HG03442 (cell line): ENCODE measurements around the gene FGF3.

Experiments
- ATAC-seq: cut with Tn5 transposase; IDR thresholded peaks from one replicate; pipeline ENCODE4 v1.9.1; 2021; ENCODE audit warnings: mild to moderate bottlenecking, moderate library complexity; ENCODE audit not compliant: unreplicated experiment

Gene FGF3

DNA sequence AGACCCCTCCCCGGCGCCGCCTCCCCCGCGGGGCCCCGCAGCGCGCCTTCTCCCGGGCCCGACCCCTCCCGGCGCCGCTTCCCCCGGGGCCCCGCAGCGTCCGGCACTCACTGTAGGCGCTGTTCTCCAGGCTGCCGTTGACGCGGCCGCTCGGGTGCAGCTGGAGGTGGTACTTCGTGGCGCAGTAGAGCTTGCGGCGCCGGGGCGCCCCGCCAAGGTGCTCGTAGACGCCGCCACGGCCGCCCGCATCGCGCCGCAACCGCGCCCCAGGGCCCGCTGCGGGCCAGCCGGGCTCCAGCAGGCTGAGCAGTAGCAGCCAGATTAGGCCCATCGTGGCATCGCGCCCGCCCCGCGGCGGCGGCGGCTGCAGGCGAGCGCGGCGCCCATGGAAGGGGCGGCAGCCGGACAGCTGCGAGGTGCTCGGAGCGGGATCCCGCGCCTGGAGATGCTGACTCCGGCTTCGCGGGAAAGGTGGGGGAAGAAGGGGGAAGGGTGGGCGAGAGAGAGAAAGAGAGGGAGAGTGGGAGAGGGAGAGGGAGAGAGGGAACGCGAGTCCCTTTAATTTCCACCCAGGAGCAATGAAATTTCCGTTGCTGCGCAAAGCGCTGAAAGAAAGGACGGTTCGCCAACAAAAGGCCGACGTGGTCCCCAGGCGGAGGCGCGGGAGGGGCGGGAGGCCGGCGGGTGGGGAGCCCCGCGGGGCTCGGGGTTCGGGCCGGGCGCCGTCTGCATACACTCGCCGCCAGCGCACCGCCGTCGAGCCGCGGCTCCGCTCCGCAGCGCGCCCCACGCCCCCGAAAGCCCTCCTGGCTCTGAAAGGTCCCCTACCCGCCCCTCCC is at the start of gene FGF3:
TSS of gene FGF3 (minus strand) at position 814 of the 839 bp plus-strand sequence. CDS start at position 331, 483 bp downstream.
- ATAC-seq = no peak

DNA sequence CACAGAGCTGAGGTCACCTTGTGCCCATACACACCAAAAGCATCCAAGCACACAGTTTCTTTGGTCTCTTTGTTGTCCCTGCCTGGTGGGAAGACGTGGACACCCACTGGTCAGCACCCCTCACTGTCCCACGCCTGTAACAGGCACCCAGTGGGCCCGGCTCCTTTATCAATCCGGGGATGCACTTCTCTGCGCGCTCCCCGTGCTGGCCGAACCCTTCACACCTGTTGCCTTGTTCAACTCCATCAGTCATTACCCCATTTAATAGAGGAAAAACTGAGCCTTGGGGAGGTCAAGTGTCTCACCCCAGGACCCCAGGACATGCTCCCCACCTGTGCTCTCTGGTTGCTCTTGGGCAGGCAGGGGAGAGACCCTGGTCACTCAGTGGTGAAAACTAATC is 49.7 kb upstream of the FGF3 start:
- no peak for ATAC-seq

DNA sequence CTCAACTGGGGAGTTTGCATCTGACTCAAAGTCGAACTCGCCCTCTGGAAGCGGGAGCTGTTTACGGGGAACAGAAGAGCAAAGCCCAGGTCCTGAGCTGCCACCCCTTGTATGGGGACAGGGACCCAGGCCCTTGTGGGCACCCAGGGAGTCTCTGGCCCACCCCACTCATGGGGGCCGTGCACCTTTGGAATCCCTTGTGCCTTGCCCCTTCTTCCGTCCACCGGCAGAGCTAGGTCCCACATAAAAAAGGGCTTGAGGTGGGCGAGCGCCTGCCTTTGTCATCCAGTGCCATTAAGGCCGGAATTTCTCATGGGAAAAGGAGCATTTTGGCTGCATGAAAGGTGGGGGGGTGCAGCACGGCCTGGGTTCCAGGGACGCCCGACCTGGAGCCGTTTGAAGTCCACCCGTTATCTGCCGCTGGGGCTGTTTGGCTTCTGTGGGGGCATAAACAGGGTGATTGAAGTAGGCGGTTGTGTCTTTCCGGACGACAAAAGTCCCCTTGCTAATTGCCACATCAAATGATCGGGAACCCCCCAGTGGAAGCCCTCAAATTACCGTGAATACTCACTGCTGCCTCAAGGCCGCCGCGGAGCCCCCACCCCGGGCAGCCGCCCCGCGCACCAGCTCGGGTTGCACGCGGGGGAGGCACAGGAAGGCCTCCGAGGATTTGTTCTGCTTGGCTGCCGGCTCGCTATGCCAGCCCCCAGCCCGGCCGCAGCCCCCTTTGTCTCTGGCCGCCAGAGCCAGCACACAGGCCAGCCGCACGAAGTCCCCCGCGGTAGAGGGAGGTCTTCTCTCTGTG is 49.0 kb upstream of the FGF3 start:
- no peak for ATAC-seq

DNA sequence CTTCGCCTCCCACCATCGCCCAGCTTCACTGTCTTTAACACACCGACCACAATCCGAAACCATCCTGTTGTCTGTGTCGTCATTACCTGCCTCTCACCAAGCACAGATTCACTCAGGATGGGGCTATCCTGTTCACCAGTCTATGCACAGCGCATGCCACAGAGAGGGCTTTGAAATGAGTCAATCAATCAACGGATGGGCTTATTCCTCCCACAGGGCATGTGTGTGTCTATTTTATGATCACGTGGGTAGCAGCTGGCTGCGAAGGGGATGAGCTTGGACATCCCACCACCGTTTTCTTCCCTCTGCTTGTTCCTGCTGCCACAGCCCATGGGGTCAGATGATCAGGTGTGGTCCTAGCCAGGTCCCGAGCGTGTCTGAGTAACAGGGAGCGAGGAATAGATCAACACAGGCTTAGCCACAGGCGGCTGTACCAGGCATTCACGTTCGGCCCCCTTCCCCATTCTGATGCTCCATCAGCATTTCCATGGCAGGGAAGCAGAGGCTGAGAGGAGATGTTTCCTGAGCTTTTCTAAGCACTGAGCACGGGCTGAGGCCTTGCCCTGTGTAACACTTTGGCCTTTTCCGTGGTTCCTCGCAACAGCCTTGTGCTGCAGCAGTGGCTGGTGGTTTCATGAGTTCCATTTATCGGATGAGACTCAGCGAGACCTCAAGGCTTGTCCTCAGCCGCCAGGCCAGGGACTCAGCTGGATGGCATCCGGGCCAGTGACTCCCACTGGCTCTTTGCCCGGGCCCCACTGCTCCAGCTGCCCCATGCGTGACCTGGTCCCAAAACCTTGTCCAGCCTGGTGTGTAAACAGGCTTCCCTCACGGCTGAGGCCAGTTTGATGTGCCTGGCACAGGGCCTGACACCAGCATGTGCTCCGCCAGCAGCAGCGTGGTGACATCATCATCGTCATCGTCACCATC is 48.1 kb upstream of the FGF3 start:
- ATAC-seq = no peak

DNA sequence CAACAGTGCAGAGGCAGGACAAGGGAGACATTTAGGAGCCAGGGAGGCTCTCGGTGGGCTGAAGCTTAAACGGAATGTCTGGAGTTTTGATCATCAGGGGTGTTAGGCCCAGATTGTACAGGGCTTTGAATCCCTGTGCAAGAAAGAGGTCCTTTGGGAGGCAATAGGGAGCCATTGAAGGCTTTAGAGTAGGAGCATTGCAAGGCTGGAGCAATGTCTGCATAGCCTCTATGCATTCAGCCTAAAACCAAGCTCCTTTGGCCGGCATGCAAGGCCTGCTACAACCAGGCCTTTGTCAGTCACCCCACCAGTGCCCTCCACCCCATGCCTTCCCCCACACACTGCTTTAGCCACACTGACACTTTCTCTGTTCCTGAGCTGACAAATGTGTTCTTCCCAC is 47.4 kb upstream of the FGF3 start:
- ATAC-seq = no peak

DNA sequence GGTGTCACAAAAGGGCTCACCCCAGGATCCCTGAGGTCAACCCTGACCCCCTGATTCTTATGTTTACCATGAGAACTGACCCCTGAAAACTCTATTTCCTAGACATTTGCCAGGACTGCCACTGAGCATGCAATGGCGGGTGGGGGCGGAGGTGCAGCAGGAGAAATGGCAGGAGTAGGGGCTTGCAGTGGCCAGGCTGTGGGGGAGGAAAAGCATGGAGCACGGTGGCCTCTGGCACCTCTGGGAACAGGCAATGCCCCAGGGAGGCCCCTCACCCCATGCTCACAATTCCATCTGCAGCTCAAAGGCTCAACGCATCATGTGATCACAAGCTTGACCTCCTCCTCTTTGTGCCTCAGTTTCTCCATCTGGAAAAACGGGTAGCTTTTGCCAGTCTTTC is 46.5 kb upstream of the FGF3 start:
- ATAC-seq = no peak

DNA sequence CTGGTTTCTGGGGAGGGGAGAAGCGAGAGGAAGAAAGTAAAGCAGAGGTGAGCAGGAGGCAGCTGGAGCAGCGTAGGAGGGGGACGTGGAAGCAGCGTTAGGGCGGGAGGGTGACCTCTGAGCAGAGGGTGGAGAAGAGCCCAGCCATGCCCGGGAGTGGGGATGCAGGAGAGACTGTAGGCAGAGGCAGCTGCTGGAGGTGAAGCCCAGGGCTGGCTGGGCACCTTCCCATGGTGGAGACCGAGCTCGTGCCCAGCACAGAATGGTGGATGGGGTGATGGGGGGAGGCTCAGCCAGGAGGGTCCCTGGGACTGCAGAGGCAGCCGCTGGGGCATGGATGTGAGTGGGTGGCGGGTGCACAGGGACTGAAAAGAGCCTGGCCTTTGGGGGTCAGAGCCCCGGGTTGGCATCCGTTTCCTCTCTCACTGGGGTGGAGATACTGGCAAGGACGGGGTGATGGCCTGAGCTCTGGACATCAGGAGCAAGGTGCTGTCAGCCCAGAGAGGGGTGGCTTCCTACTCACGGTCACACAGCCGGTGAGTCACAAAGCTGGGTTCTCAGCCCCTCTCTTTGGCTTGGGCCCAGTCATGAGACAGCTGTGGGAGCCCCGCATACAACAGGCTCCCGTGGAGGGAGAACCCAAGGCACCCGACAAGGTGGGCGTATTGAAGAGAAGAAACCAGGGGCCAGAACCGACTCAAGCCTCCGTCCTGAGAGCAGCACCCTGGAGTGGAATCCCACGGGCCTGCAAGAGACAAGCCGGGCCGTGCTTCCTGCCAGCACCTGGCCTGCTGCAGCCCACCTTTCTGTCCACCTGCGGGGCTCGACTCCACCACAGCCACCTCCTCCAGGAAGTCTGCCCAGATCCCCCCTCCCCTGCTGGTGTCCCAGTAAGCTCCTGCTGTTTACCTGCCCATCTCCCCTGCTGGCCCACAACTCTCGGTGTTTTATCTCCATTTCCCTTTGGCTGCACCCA is 45.8 kb upstream of the FGF3 start:
- ATAC-seq = no peak

DNA sequence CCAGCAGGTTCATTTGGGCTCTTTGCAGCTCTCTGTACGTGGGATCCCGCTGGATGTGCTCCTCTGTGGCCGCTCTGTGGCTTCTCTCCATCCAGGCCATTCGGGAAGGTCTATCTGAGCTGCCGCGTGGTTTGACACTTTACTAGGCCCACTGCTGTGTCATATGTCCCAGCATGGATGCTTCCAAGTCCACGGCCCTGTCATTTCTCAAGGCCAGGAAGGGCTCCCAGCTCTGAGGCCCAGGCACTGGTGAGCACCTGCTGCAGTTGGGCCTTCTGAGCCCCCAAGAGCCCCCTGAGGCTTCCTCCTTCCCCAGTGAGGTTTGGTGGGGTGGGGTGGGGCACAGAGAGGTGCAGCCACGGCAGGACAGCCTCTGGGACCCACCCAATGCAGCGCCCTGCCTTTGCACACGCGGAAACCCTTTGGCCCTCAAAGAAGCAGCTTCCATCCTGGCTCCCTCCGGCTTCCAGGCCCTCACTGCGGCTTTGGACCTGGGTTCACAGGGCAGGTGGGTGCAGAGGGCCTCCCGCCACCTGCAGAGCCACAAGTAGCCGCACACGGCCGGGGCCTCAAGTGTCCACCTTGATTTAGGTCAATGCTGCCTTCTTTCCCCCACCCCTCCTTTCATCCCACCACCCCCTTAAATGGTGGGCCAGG is 44.5 kb upstream of the FGF3 start:
- no peak for ATAC-seq

DNA sequence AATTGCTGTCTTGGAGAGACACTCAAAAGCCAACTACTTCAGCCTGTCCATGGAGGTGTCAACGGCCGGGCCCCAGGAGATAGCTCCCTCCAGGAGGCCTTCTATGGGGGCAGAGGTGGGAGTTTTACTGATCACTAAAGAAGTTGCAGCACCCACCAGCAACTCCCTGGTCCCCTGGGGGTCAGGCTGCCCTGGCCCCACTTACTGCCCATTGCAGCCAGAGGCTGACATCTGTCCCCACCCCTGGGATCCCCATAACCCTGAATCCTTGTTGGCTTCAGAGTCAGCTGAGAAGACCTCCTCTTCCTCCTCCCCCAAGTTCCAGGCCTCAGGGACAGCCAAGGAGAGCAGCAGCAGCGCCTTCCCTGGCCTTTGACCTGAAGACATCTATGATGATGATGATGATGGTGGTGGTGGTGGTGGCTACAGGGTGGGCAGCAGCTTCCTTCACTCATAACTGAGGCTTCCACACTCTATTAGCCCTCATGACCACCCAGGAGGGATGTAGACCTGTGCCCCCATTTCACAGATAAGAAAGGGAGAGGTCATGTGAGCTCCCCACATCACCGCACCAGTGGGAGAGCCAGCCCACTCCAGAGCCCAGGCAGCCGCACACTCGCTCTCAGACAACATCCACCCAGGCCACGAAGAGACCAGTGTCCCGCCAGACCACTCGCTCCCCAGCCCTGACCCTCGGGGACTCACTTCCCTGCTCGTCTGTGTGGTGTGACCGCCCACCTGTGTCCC is 43.8 kb upstream of the FGF3 start:
- no peak for ATAC-seq

DNA sequence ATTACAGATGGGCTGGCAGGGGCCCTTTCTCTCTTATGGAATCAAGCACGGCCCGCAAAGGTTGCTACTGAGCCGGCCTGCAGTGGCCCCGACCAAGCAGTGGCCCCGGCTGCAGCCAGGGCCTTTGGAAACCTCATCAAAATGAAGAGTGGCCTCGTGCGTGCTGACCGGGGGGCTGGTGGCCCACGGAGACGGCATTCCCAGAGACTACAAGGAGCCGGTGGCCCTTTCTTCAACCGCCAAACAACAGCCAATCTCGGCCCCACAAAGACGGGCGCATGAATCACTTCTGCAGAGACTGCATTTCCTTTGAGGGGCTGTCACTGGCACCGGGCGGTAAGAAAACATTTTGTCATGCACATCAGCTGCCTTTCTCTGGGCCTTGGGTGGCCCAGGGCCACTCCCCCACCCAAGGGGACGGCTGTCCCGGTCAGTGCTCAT is 43.1 kb upstream of the FGF3 start:
- ATAC-seq = no peak

DNA sequence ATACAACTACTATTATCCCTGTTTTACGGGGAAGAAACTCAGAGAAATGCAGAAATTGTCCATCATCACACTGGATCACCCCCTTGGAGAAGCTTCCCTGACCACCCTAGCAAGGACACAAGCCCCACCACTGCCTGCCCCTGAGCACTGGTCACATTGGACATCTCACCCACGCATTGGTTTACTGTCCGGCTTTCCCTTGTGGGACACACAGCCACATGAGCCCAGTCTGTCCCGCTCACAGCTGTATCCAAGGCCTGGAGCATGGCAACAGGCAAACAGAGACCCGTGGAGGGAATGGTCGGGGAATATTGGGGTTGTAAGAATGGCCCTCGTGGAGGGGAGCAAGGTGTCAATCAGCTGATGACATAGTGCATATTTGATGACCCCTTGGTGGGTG is 42.7 kb upstream of the FGF3 start:
- no peak for ATAC-seq

DNA sequence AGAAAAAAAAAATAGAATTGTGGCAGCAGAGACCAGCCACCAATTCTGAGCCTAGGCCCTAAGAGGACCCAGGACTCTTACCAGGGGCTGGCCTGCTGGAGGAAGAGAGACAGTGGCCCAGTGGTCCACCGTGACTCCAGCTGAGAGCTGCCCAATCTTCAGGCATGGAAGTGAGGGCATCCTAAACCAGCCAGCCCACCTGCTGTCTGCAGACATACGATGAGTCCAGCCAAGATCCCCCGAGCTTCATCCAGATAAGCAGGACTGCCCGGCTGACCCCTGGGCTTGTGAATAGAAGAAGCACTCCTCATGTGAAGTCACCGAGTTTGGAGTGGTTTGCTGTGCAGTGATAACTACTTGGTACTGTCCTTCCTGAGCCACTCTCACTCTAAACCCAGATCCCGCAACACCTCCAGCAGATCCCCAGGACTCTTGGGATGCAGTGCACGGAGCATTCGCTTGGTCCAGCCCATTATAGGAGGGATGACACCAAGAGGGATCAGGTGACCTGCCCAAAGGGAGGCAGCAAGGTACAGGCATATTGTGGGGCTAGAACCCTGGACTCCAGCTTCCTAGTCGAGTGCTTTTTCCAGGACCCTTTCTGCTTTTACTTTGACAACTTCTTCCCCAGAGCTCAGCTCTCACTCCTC is 41.7 kb upstream of the FGF3 start:
- no peak for ATAC-seq

DNA sequence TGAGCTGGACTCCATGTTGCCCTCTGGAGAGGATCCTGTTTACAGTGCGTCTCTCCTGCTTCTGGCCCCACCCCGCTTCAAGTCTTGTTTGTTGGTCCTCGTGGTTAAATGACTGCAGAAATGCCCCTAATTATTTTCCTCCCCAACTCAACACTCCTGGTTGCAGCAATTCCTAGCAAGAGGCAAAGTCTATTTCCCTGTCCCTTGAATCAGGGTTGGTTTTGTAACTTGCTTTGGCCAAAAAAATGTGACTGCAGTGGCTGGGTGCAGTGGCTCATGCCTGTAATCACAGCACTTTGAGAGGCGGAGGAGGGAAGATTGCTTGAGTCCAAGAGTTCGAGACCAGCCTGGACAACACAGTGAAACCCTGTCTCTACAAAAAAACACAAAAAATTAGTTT is 41.0 kb upstream of the FGF3 start:
- no peak for ATAC-seq

DNA sequence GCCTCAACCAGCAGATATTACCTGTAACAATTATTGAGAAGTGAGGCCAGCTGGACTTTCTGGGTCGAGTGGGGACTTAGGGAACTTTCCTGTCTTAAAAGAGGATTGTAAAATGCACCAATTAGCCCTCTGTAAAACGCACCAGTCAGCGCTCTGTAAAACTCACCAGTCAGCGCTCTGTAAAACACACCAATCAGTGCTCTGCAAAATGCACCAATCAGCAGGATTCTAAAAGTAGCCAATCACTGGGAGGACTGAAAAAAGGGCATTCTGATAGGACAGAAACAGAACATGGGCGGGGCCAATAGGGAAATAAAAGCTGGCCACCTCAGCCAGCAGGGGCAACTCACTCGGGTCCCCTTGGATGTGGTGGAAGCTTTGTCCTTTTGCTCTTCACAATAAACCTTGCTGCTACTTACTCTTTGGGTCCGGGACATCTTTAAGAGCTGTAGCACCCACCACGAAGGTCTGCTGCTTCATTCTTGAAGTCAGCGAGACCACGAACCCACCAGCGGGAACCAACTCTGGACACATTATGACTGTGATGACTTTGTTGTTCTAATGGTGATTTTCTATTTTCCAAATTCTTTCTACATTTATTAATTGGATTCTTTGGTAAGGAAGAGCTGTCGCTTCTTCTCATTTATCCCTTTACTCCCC is 40.2 kb upstream of the FGF3 start:
- ATAC-seq = no peak

DNA sequence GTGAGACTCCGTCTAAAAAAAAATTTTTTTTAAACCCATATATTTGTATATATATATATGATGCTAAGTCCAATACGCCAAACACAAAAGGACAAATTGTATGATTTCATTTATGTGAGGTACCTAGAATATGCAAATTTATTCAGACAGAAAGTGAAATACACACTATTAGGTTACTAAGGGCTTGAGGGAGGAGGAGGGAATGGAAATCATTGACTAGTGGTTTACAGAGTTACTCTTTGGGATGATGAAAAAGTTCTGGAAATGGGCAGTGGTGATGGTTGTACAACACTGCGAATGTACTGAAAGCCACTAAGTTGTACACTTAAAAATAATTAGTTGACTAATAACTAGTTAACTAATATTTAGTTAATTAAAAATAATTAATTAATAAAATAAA is 36.2 kb upstream of the FGF3 start:
- no peak for ATAC-seq

DNA sequence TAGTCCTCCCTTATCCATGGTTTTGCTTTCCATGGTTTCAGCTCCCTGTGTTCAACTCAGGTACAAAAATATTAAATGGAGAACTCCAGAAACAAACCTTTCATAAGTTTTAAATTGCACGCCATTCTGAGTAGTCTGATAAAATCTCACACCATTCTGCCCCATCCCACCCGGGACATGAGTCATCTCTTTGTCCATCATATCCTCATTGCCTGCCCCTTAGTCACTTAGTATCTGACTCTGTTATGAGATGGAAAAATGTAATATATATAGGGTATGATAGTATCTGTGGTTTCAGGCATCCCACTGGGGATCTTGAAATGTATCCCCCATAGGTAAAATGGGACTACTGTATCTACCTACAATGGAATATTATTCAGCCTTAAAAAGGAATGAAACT is 35.5 kb upstream of the FGF3 start:
- ATAC-seq = no peak

DNA sequence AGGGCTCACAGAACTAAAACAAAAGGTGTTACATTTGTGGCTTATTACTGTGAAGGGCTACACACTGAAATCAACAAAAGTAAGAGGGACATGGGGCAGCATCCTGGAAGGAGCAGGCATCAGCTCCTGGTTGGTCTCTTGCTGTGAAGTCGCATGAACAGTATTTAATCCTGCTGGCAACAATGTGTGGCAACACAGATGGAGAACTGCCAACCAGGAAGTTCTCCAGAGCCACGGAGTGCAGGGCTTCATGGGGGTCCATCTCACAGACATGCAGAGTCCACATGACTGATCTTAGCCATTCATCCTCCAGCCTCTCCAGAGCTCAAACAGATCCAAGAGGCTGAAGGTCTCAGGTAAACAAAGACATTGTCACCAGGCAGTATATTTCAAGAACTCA is 32.8 kb upstream of the FGF3 start:
- no peak for ATAC-seq

DNA sequence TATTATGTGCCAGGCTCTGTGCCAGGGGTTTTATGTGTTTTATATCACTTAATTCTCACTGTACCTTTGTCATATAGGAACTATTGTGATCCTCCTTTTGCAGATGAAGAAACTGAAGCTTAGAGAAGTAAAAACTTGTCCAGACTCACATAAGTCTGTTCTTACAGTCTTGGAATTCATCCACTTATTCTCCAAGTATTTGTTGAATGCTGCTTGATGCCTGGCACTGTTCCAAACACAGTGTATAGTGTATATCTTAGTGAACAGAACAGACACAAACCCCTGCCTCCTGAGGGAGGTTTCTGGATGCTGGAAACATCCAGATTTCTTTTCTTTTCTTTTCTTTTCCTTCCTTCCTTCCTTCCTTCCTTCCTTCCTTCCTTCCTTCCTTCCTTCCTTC is 29.0 kb upstream of the FGF3 start:
- no peak for ATAC-seq
